Measurements from ENCODE around the gene UBE2G1.
A peak's percentile ranks its signal among the peaks of the same experiment; 100 is the strongest.

UBE2G1 gene

DNA sequence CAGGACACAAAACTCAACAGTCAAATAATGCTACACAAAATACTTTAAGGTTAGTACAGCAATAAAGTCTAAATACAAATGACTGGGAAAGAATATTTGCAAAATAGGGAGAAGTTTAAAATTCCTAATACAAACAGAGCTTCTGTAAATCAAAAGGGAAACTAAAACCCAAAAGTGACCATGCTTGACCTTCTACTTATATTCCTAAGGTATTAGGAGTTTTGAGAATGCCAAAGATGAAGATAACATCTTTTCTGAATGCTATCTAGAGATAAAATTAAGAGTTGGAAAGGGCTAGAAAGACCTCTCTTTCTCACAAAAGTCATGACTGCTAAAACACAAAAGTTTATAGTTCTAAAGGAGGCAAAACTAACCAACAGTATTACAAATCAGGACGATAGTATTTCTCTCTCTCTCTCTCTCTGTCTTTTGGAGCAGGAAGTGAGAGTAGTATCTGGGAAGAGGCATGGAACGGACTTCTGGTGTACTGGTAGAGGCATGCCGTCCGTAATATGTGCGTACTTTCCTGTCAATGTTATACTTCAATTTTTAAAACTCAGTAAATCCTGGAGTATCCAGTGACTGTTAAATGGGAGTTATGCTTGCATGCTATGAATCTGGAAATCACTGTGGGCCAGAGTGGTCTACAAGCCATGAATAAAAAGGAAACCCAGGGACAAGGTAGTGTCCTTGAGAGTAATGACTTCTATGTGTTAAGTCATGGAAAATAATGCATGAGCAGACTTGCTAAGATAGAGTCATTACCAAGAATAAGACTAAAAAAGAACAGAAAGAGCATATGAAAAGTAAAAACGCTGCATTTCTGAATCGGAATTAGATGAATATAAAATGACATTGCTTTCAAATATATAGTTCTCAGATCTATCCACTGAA lies 53.0 kb downstream of the UBE2G1 start:
- H3K4me3 ChIP-seq (ENCODE audit: low read depth, low read length): no peak overlapping the region
- TF ChIP-seq, protein P1, sequence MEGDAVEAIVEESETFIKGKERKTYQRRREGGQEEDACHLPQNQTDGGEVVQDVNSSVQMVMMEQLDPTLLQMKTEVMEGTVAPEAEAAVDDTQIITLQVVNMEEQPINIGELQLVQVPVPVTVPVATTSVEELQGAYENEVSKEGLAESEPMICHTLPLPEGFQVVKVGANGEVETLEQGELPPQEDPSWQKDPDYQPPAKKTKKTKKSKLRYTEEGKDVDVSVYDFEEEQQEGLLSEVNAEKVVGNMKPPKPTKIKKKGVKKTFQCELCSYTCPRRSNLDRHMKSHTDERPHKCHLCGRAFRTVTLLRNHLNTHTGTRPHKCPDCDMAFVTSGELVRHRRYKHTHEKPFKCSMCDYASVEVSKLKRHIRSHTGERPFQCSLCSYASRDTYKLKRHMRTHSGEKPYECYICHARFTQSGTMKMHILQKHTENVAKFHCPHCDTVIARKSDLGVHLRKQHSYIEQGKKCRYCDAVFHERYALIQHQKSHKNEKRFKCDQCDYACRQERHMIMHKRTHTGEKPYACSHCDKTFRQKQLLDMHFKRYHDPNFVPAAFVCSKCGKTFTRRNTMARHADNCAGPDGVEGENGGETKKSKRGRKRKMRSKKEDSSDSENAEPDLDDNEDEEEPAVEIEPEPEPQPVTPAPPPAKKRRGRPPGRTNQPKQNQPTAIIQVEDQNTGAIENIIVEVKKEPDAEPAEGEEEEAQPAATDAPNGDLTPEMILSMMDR (IDR thresholded peaks at IDR 0.05; ENCODE audit: low read depth, low read length): no peak

DNA sequence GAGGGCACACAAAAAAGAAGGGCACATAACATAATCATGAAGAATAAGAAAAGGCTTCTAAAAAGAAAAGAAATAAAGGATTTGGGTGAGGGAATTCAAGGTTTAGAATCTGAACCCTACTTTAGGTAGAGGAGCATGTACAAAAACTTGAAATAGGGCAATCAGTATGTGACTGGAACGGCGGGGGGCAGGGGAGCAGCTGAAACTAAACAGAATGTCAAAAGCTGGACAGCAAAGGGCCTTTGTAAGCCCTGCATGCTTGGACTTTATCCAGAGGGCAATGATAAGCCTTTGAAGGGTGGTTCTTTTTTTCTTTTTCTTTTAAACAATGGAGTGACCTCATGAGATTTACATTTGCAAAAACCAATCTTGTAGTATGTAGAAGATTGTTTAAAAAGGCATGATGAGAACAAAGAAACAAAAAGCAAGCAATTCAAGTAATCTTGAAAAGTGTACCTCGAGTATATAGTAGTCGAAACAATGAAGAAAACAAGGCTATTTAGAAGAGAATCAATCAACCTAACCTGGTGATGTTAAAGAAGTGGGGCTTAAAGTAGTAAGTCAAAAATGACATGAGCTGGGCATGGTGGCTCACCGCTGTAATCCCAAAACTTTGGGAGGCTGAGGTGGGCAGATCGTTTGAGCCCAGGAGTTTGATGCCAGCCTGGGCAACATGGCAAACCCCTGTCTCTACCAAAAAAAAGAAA lies 56.0 kb downstream of the UBE2G1 start:
- TF ChIP-seq, protein P1 (IDR thresholded peaks at IDR 0.05; ENCODE audit: low read depth, low read length): no peak
- H3K4me3 ChIP-seq (ENCODE audit: low read depth, low read length): no peak overlapping the region

DNA sequence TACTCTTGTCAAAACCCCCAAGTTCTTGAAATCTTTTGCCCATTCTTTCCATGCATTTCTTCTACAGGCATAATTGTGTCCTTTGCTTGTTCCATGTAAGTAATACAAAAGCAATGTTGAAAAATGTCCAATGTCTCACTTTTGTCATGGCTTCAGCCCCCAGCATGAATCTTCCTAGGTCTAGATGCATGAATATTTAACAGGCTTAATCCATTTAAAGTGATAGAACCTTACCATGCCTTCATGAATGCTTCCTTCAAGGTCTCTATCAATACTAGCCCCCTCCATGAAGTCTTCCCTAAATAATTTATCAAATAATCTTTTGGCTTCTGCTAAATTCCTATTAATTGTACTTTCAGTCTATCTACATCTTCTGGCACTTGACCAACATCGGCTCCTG lies 56.6 kb downstream of the UBE2G1 start:
- H3K4me3 ChIP-seq (ENCODE audit: low read depth, low read length): no peak overlapping the region
- TF ChIP-seq, protein P1 (IDR thresholded peaks at IDR 0.05; ENCODE audit: low read depth, low read length): no peak

DNA sequence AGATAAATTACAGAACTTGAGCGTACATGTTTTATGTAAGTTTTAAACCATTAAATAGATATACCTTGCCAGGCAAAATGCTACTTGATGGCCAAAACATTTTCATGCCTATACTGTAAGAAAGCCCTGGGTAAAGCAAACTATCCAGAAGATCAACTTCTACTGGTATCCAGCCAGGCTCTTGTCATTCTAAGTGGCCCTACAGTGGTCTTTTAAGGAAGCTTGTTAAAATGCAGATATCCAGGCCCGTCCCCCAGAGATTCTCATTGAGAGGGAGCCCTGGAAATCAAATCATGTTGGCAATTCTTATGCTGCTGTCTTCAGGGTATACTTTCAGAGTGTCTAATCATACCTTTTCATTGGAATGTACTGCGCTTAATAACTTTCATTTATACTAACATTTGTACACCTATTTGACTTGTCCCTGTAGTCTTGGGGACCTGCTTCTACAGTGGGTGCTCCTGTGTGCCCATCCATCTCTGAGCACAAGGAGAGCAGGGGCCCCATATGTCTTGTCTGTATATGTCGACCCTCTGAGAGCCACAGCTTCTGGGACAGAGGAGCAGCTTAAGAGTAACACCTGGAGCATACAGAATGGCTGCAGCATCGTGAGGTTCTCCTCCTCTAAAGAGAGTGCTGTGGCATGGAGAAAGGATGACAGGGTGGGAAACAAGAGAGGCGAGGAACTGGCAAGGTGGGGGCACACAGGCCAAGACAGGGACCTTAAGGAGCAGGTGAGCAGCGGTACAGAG lies 59.1 kb downstream of the UBE2G1 start:
- H3K4me3 ChIP-seq (ENCODE audit: low read depth, low read length): no peak overlapping the region
- TF ChIP-seq, protein P1 (IDR thresholded peaks at IDR 0.05; ENCODE audit: low read depth, low read length): no peak

DNA sequence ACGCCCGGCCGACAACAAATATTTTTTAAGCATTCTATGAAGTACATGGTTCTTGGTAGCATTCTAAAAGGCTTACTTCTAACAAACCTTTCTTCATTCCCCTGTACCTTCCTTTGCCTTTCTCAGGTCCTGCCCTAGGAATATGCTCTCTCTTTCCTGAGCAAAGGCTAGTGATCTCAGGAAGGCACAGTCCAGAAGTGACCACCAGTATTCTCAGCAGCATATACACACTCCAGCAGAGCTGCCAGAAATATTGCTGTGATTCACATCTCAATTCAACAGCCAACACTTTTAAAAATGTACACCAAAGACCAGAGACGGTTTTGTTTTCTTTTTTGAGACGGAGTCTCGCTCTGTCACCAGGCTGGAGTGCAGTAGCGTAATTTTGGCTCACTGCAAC lies 61.3 kb downstream of the UBE2G1 start:
- no peak overlapping the region for H3K4me3 ChIP-seq (ENCODE audit: low read depth, low read length)
- TF ChIP-seq, protein P1 (IDR thresholded peaks at IDR 0.05; ENCODE audit: low read depth, low read length): no peak

DNA sequence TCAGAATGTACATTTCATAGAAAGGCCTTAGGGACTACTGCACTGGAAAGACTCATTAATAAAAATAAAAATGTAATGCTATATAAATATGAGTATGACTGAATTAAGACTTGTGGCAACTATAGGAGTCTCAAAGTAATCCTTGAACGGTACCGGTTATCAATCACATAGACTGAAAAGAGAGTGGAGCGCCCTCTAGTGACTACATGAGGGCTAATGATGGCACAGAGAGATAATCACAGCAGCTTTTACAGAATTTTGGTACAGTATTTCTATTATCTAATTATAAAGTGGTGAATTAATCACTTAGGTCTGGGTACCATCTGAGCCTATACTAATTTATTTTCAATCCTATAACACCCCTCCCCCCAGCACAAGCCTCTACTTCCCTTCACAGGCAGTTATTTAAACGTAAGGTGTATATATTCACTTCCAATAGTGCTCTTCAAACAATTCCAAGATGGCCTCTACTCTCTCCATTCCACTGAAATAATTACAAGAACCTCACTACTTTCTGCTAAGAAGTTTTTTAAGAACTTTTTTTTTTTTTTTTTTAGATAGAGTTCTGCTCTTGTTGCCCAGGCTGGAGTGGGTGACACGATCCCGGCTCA lies 62.0 kb downstream of the UBE2G1 start:
- no peak overlapping the region for H3K4me3 ChIP-seq (ENCODE audit: low read depth, low read length)
- TF ChIP-seq, protein P1 (IDR thresholded peaks at IDR 0.05; ENCODE audit: low read depth, low read length): peak; percentile 56
